ENCODE results near the gene CROCC.

DNA sequence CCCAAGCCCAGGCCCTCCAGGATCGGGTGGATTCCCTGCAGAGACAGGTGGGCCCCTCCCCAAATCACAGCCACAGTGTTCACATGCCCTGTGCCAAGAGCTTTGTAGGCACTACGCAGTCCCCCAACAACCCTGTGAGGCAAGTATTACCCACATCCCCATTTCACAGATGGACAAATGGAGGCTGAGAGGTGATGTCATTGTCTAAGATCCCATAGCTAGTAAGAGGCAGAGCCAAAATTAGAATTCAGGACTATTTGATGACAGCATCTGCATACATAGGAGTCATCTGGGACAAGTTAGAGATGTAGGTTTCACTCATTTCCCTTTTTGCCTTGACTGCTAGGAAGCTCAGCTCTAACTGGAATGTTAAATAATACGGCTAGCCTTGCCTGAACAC lies 46.6 kb downstream of the CROCC start:
- no peak for TF ChIP-seq POLR2A (IDR thresholded peaks at IDR 0.05; ENCODE audit: low read length)
- TF ChIP-seq GATA1 (IDR thresholded peaks at IDR 0.05; ENCODE audit: low read depth, low read length): no peak

All from erythroblast (primary cell).